ENCODE data around the gene TSPAN3. TPM values are rescaled to one million over a fixed set of nuclear protein-coding genes. Genes with fewer than 3 reads are reported as not detected.

The TSPAN3 gene
- total RNA-seq, 1 donor from 2014 or later = 252 TPM

DNA sequence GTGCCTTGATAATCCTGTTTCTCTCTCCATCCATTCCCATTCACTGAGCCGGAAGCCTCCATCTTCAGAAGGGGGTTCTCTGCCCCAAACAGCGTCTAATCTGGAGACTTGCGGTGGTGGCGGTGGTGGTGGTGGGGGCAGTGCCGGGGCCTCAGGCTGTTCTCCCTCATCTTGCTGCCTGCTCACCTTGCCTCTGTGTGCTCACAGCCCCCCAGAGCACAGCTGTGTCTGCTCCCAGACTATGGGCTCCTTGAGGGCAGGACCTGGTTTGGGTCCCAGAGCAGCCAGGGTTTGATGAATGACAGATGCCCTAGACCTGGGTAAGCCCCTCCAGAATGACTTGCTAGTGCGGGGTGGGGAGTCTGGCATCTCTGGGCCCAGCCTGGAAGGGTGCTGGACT is 76.4 kb downstream of the TSPAN3 start:
- TF ChIP-seq, protein P1, sequence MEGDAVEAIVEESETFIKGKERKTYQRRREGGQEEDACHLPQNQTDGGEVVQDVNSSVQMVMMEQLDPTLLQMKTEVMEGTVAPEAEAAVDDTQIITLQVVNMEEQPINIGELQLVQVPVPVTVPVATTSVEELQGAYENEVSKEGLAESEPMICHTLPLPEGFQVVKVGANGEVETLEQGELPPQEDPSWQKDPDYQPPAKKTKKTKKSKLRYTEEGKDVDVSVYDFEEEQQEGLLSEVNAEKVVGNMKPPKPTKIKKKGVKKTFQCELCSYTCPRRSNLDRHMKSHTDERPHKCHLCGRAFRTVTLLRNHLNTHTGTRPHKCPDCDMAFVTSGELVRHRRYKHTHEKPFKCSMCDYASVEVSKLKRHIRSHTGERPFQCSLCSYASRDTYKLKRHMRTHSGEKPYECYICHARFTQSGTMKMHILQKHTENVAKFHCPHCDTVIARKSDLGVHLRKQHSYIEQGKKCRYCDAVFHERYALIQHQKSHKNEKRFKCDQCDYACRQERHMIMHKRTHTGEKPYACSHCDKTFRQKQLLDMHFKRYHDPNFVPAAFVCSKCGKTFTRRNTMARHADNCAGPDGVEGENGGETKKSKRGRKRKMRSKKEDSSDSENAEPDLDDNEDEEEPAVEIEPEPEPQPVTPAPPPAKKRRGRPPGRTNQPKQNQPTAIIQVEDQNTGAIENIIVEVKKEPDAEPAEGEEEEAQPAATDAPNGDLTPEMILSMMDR (IDR thresholded peaks at IDR 0.05; ENCODE audit: insufficient read depth, low read length, poor library complexity, severe bottlenecking) = no peak
- H3K27me3 ChIP-seq (ENCODE audit: control insufficient read depth, insufficient read depth, low read length) = no peaks in the 10 kb centered on the region
- no peak for DNase-seq (ENCODE audit: low read depth)
- H3K4me3 ChIP-seq (ENCODE audit: low read depth, low read length) = no peak overlapping the region
- no peaks in the 10 kb centered on the region for H3K36me3 ChIP-seq (ENCODE audit: control insufficient read depth, insufficient read depth, low read length)

DNA sequence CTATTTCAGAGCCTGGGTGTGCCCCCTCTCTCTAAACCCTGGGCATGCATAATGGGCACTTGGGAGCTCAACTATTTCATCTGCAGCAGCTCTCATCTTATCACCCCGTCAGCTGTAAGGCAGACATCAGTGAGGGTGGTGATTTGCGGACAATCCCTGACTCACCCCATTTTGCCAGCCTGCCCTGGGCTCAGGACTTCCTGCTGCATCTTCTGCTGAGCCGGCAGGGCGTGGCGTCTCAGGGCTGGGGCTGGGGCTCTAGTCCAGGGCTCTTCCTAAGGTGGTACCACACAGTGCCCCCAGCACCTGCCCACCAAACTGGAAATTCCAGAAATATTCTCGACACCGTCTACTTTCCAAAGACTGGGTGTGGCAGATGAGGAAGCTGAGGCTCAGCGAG is 76.9 kb downstream of the TSPAN3 start:
- TF ChIP-seq, protein P1 (IDR thresholded peaks at IDR 0.05; ENCODE audit: insufficient read depth, low read length, poor library complexity, severe bottlenecking) = no peak
- no peaks in the 10 kb centered on the region for H3K36me3 ChIP-seq (ENCODE audit: control insufficient read depth, insufficient read depth, low read length)
- DNase-seq (ENCODE audit: low read depth) = no peak

DNA sequence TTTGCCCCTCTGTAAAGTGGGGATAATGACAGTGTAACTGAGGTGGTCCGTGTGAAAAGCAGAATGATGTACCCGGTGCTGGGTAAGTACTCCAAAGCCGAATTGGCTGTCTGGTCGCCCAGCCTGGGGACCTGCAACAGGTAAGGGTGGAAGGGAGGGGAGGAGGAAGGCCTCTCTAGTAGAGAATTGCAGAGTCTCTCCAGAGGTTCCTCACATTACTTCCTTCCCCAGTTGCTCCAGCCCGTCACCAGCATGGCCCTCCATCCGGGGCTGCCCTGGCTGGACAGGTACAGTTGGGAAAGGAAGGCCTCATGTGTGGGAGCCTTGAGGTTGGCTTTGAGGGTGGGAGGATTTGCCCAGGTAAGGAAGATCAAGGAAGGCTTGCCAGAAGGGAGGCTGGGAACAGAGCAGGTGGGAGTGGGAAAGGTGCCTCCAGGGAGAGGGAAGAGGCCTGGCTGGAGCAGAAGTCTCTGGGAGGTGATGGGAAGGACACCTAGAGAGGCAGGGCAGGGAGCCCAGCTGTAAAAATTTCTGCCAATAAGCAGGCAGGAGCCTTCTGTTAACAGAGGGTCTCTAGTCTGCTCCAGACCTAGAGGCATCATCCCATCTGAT is 77.7 kb downstream of the TSPAN3 start:
- no peaks in the 10 kb centered on the region for H3K36me3 ChIP-seq (ENCODE audit: control insufficient read depth, insufficient read depth, low read length)
- no peak for DNase-seq (ENCODE audit: low read depth)
- TF ChIP-seq, protein P1 (IDR thresholded peaks at IDR 0.05; ENCODE audit: insufficient read depth, low read length, poor library complexity, severe bottlenecking) = no peak
- no peak overlapping the region for H3K4me3 ChIP-seq (ENCODE audit: low read depth, low read length)
- no peaks in the 10 kb centered on the region for H3K27me3 ChIP-seq (ENCODE audit: control insufficient read depth, insufficient read depth, low read length)

More for the DNA sequence above, 76.9 kb downstream of the TSPAN3 start:
- Histone ChIP-seq H3K27me3 (ENCODE audit: control insufficient read depth, insufficient read depth, low read length) (no peaks in the 10 kb centered on the region), H3K4me3 (ENCODE audit: low read depth, low read length) (no peak overlapping the region)

DNA sequence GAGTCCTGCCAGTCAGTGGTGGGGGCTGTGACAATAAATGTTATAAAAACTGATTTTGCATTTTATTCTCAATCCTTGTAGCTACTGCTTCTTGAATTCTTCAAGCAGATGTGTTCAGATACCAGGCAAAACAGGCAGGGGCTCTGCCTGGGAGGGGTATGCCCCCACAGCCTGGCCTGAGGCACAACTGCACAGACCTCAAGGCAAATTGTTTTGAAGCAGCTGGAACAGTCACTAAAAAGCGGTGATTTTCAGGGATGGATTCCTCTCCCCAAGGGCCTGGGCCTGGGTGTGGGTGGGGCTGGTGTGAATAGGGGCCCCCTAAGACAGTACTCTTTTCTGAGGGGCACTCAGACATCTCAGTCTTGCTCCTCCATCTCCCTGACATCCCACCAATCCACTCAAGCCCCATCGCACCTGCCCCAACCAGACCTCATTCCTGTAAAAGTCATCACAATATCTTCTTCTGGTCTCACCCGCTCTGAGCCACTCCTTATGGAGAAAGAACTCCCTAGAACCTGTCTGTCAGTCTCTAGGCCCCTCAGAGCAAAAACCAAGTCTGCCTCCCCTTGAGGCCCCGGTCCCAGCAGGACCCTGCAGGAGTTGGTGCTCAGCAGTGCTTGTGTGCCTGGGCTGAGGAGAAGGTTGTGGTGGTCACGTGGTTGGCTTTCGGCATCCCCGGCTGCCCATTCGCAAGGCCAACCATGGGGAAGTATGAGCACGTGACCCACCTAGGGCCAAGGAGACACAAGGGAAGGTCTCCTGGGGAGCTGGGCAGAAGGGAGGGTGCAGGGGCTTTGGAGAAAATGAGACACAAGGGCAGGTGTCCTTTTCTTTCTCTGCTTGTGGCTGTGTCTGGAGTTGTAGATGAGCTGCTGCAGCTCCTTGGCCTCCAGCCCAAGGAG is 78.9 kb downstream of the TSPAN3 start:
- Histone ChIP-seq H3K4me3 (ENCODE audit: low read depth, low read length) (no peak overlapping the region), H3K36me3 (ENCODE audit: control insufficient read depth, insufficient read depth, low read length) (no peaks in the 10 kb centered on the region), H3K27me3 (ENCODE audit: control insufficient read depth, insufficient read depth, low read length) (no peaks in the 10 kb centered on the region)
- no peak for DNase-seq (ENCODE audit: low read depth)
- TF ChIP-seq, protein P1 (IDR thresholded peaks at IDR 0.05; ENCODE audit: insufficient read depth, low read length, poor library complexity, severe bottlenecking) = no peak

Other genes with a start within 250 kb of the TSPAN3 start
- 6.4 and 20.8 TPM in 2 replicates for gene SCAPER, start 165.8 kb downstream of the TSPAN3 start, total RNA-seq
- 104 and 119 TPM in 2 replicates for gene RCN2, start 139.4 kb downstream of the TSPAN3 start, total RNA-seq
- 0.89 TPM in 1 of 2 replicates, not detected in the other for gene PSTPIP1, start 76.0 kb downstream of the TSPAN3 start, total RNA-seq